ENCODE measurements around the gene ASTN1.

ASTN1 gene

GRCh38 chr1:176866011-176866714 is 298.3 kb downstream of the ASTN1 start:
- no peak for FAIRE-seq

- FAIRE-seq, result no peak
Measured at GRCh38 chr1:176864211-176864610, 300.3 kb downstream of the ASTN1 start.

GRCh38 chr1:176863613-176864012 is 300.9 kb downstream of the ASTN1 start:
- FAIRE-seq, result no peak

GRCh38 chr1:176858433-176858916 is 306.0 kb downstream of the ASTN1 start:
- no peak for FAIRE-seq

GRCh38 chr1:176857632-176858031 is 306.9 kb downstream of the ASTN1 start:
- FAIRE-seq, result no peak

- no peak for FAIRE-seq
Measured at GRCh38 chr1:176854758-176855745, 309.5 kb downstream of the ASTN1 start.

- FAIRE-seq, result no peak
Measured at GRCh38 chr1:176854121-176854520, 310.4 kb downstream of the ASTN1 start.

GRCh38 chr1:176853503-176853902 is 311.0 kb downstream of the ASTN1 start:
- FAIRE-seq, result no peak

GRCh38 chr1:176852124-176852523 is 312.4 kb downstream of the ASTN1 start:
- no peak for FAIRE-seq

- FAIRE-seq, result no peak
Measured at GRCh38 chr1:176850871-176851270, 313.6 kb downstream of the ASTN1 start.

- no peak for FAIRE-seq
Measured at GRCh38 chr1:176849281-176849680, 315.2 kb downstream of the ASTN1 start.

GRCh38 chr1:176847052-176847451 is 317.5 kb downstream of the ASTN1 start:
- no peak for FAIRE-seq

- peak; percentile 46 for FAIRE-seq
Measured at GRCh38 chr1:176843352-176844297, 320.9 kb downstream of the ASTN1 start.

- no peak for FAIRE-seq
Measured at GRCh38 chr1:176841238-176841637, 323.3 kb downstream of the ASTN1 start.

- FAIRE-seq, result no peak
Measured at GRCh38 chr1:176839216-176839615, 325.3 kb downstream of the ASTN1 start.

- FAIRE-seq, result no peak
Measured at GRCh38 chr1:176838276-176838995, 326.1 kb downstream of the ASTN1 start.

GRCh38 chr1:176837708-176838107 is 326.8 kb downstream of the ASTN1 start:
- FAIRE-seq, result no peak

- FAIRE-seq, result no peak
Measured at GRCh38 chr1:176831150-176831549, 333.4 kb downstream of the ASTN1 start.

GRCh38 chr1:176829261-176829660 is 335.3 kb downstream of the ASTN1 start:
- no peak for FAIRE-seq

GRCh38 chr1:176826265-176826664 is 338.2 kb downstream of the ASTN1 start:
- FAIRE-seq, result no peak

GRCh38 chr1:176820391-176821031 is 344.0 kb downstream of the ASTN1 start:
- FAIRE-seq, result no peak

Measured in A204.1 (cell line).